DMS 273 (cell line): ENCODE measurements around the gene CYFIP1.
"Not testable (repeated sequence)": the region's sequence is repeated elsewhere in the genome, so short reads cannot be mapped to it uniquely, and the experiment has no call there.

Experiments used
- DNase-seq: peaks from one replicate; lab custom pipeline; 2025; ENCODE audit not compliant: unreplicated experiment; lab: John Stamatoyannopoulos, UW

The CYFIP1 gene

GRCh38 chr15:22980189-22981050, at the start of gene CYFIP1:
TSS of gene CYFIP1 (minus strand) at chr15:22980368. CDS start at chr15:22947285, 33,083 bp downstream.
- peak; percentile 80 for DNase-seq

- DNase-seq: no peak
Measured at GRCh38 chr15:23026218-23026617, 46.0 kb upstream of the CYFIP1 start.

- DNase-seq: no peak
Measured at GRCh38 chr15:23022156-23022555, 42.0 kb upstream of the CYFIP1 start.

- DNase-seq: no peak
Measured at GRCh38 chr15:23014394-23015000, 34.3 kb upstream of the CYFIP1 start.

- DNase-seq: no peak
Measured at GRCh38 chr15:23013681-23014080, 33.5 kb upstream of the CYFIP1 start.

- not testable (repeated sequence) for DNase-seq
Measured at GRCh38 chr15:23012616-23013015, 32.4 kb upstream of the CYFIP1 start.

GRCh38 chr15:23003736-23004135, 23.6 kb upstream of the CYFIP1 start:
- DNase-seq: no peak

GRCh38 chr15:23002920-23003319, 22.8 kb upstream of the CYFIP1 start:
- no peak for DNase-seq

- no peak for DNase-seq
Measured at GRCh38 chr15:22995795-22996194, 15.6 kb upstream of the CYFIP1 start.

- DNase-seq: no peak
Measured at GRCh38 chr15:22992024-22992326, 11.8 kb upstream of the CYFIP1 start.

- DNase-seq: peak; percentile 7
Measured at GRCh38 chr15:22989576-22990477, 9.7 kb upstream of the CYFIP1 start.

- no peak for DNase-seq
Measured at GRCh38 chr15:22988811-22989210, 8.6 kb upstream of the CYFIP1 start.

GRCh38 chr15:22981931-22982330, 1.8 kb upstream of the CYFIP1 start:
- DNase-seq: not testable (repeated sequence)

GRCh38 chr15:22981051-22981840, 1.1 kb upstream of the CYFIP1 start:
- DNase-seq: no peak

GRCh38 chr15:22979238-22980188, 655 bp downstream of the CYFIP1 start:
- DNase-seq: peak; percentile 65

GRCh38 chr15:22978691-22979237, 1.4 kb downstream of the CYFIP1 start:
- DNase-seq: peak; percentile 15

GRCh38 chr15:22974745-22975144, 5.4 kb downstream of the CYFIP1 start:
- DNase-seq: no peak

GRCh38 chr15:22973987-22974386, 6.2 kb downstream of the CYFIP1 start:
- no peak for DNase-seq

- DNase-seq: no peak
Measured at GRCh38 chr15:22973286-22973685, 6.9 kb downstream of the CYFIP1 start.
